ENCODE results near the gene AUTS2.
"Not testable (repeated sequence)": the region's sequence is repeated elsewhere in the genome, so short reads cannot be mapped to it uniquely, and the experiment has no call there.

AUTS2 gene

DNA sequence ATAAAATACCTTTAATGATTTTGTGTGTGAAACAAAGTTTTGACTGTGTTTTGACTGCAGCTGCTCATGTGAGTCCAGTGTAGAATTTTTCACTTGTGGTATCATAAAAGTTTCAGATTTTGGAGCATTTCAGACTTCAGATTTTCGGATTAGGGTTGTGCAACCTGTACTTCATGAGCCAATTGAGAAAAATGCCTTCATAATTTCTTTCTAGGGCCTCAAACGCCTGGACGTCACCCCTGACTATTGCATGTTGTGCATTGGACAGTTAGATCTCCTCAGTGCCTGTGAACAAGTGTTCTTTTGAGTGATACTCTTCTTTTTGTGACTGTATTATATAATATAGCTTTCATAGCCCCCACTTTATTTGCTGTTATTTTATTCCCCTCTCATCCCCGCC lies 161.1 kb downstream of the AUTS2 start:
- no peak for DNase-seq (ENCODE audit: low read depth, low spot score)

DNA sequence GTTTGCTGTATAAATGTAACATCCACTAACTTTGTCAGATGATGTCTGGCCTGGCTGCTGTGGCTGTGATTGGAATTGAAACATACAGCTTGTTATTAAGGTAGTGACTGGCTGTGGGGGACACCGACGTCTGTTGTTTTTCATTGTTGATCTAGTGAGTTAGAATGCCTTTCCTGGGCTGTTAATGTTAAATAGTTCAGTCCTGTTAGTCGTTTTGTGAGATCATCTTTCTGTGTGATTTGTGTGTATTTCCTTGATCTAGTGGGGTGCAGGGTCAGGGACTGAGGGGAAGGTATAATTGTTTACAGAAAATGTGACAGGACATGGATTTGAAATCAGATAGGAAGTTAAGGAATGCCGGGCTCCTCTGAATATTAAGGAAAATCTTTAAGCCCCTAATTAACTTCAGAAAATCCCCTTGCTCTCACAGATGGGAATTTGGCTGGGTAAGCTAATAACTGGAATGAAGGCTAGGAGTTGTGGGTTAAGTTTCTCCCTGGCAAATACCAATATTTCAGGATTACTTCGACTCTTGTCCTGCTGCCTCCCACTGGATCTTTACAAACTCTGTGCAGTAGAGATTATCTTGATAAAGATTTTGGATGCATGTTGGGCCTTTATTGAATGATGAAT lies 163.1 kb downstream of the AUTS2 start:
- DNase-seq (ENCODE audit: low read depth, low spot score) = no peak

GRCh38 chr7:69762821-69763352 lies 164.6 kb downstream of the AUTS2 start:
- no peak for DNase-seq (ENCODE audit: low read depth, low spot score)

GRCh38 chr7:69763513-69763912 lies 165.2 kb downstream of the AUTS2 start:
- DNase-seq (ENCODE audit: low read depth, low spot score) = no peak

DNA sequence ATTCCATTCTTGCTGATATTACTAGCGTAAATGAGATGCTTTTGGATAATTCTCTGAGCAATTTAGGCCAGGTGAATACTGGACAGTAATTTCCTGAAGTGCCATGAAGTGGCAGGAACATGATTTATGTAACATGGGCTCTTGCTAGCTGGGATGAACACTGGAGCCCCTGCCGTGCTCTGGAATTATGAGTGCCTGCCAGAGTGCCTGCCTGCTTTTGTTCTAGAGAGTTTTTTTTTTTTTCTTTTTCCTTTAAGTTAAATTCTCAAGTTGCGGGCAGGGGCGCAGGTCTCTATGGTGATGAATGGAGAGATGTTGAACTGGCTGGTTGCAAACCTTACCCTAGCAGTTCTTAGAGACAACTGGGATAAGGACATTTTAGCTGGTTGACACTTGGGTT lies 165.9 kb downstream of the AUTS2 start:
- DNase-seq (ENCODE audit: low read depth, low spot score) = no peak

DNA sequence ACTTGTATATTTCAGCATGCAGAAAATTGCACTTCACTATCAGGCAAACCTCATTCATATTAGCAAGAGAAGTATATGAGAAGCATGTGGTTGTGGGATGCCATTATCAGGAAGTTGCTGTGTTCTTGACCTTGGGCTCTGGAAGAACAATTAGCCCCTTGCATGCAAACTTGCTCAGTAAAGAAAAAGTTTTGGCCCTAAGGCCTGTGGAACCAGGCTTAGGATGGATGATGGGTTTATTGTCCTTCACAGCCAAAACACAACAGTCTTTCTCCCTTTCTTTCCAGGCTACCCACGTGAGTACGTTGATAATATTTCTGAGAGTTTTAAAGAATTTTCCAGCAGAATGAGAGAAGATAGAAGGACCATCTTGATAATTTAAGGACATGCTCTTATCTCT lies 166.4 kb downstream of the AUTS2 start:
- no peak for DNase-seq (ENCODE audit: low read depth, low spot score)

GRCh38 chr7:69765879-69766278 lies 167.6 kb downstream of the AUTS2 start:
- DNase-seq (ENCODE audit: low read depth, low spot score) = no peak

GRCh38 chr7:69768986-69769595 lies 170.8 kb downstream of the AUTS2 start:
- no peak for DNase-seq (ENCODE audit: low read depth, low spot score)

DNA sequence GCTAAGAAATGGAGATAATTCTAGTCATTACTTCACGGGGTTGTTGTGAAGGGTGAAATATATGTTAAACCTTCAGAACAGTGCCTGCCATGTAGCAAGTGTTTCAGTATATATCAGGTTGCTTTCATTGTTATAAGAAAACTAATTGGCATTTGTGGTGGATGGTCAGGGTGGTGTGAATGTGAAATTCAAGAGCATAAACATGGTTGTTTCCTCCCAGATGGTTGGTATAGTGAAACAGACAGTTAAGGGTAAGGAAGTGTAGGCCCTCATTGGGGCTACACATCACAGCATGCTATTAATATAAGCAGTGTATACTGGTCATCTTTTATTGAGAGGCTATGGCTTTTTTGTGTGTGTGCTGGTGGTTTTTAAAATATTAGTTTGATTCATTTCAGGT lies 171.6 kb downstream of the AUTS2 start:
- DNase-seq (ENCODE audit: low read depth, low spot score) = no peak

- no peak for DNase-seq (ENCODE audit: low read depth, low spot score)
Measured at GRCh38 chr7:69770613-69771012, 172.3 kb downstream of the AUTS2 start.

- DNase-seq (ENCODE audit: low read depth, low spot score) = no peak
Measured at GRCh38 chr7:69772718-69773436, 174.6 kb downstream of the AUTS2 start.

- no peak for DNase-seq (ENCODE audit: low read depth, low spot score)
Measured at GRCh38 chr7:69773535-69774225, 175.4 kb downstream of the AUTS2 start.

DNA sequence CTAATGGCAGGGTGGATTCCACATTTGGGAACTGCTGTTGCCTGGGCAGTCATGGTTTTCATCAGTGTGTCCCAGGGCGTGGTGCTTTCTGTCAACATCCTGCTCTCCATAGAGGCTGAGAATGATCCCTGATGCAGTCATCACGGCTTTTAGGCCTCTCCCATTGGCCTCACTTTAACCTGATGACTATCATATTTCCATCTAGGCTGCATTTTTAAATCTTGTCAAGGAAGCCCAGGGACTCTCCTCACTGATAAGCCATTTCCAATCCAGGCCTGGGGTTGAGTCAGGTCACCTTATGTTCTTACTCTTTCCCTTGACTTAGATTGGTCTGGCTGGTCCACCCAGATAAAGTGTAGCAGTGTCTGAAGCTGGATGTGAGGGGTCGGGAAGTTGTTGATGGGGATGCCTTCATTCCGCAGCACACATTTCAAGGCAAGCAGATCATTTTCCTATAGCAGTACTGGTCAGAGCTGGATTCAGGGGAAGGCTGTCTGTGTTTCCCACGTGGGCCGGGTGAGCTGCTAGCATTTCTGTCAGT lies 177.0 kb downstream of the AUTS2 start:
- no peak for DNase-seq (ENCODE audit: low read depth, low spot score)

DNA sequence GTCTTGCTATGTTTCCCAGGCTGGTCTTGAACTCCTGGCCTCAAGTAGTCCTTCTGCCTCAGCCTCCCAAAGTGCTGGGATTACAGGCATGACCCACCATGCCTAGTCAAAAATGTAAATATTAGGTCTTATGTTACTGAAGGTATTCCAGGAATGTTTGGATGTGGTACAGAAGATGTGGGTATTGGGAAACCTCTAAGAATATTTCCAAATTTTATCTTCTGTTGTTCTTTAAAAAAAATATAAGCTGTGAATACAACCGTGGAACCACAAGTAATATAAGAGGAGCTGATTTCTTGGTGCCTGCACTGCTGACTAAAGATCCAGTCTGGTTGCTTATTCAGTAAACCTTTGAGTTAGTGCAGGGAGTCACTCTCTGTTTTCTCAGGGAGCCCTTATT lies 178.3 kb downstream of the AUTS2 start:
- no peak for DNase-seq (ENCODE audit: low read depth, low spot score)

DNA sequence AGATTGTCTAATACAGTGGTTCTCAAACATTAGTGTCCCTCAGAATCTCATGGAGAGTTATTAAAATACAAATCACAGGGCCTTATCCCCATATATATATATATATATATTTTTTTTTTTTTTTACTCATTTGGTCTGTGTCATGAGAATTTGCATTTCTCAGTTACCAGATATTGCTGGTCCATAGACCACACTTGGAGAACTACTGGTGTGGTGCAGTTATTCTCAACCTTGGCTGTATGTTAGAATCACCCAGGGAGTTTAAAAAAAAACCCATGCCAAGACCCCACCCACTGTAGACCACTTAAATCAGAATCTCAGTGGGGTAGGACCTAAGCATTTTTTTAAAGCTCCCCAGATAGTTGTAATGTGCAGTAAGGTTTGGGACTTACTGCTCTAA lies 179.9 kb downstream of the AUTS2 start:
- no peak for DNase-seq (ENCODE audit: low read depth, low spot score)

DNA sequence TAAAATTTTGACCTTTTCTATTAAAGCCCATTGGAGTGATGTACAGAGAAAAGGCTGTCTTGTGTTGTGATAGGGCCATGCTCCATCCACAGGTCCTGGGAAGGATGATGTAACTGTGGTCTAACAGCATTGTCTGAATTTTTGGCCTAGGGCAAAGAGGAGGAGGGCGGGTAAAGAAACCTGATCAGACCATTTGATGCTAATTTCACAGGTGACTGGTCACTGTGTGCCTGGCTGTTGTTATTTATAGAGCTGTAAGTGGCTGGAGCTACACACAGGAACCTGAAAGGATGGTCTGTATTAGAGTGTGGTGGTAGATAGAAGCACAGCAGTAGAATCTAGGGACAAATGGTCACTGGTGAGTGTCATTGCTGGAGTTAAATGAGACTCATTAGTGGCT lies 182.1 kb downstream of the AUTS2 start:
- DNase-seq (ENCODE audit: low read depth, low spot score) = no peak

DNA sequence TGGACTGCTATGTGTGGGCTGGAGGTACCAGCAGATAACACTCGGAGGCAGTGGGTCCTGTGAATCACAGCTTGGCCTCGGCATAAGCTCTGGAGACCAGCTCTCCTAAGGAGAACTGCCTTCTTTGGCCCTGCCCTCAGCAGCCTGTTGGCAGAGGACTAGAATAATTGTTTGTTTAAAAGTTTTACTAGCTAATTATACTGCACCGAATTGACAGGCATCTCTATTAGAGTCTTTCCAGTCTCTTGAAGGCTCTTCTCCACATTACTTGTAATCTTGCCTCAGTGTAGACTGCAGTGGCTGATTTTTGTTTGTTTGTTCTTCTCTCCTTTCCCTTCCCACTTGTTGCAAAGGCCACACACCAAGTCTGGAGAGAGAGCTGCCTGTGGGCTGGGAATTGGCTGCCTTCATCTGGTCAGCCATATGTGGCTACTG lies 183.2 kb downstream of the AUTS2 start:
- DNase-seq (ENCODE audit: low read depth, low spot score) = no peak

DNA sequence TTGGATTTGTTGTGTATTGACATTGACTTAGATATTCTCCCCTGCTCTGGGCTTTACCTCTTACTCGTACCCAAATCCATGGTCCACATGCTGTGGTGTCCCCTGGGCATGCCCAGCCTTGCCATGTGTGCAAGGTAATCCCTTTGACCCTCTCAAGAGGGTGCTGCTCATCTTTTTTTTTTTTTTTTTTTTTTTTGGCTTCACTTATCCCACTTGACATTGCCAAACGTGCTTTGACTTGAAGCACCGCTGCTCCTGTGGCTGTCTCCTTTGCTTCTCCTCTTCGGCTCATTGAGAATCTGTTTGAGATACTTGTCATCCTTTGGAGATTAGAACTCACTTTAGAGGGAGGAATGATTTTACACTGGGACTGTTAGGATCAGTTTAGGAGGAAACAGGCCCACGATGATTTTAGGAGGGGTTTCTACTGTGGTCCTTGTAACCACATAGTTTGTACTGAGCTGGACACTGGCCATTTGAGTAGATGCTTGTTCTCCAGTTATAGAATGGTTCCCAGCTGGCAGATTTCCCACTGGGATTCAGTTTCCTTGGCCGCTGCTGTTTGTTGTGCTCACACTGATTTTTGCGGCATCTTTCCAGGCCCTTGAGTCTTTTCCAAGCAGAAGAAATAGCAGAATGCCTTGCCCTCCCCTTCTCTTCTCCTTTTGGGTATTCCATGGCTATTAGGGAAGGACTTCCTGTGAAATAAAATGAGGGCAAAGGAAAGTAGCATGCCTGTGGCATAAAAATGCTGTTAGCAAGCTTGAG lies 184.8 kb downstream of the AUTS2 start:
- DNase-seq (ENCODE audit: low read depth, low spot score) = no peak

DNA sequence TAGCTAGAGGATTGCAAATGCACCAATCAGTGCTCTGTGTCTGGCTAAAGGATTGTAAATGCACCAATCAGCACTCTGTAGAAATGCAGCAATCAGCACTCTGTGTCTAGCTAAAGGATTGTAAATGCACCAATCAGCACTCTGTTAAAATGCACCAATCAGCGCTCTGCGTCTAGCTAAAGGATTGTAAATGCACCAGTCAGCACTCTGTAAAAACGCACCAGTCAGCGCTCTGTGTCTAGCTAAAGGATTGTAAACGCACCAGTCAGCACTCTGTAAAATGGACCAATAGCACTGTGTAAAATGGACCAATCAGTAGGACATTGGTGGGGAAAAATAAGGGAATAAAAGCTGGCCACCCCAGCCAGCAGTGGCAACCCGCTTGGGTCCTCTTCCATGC lies 187.9 kb downstream of the AUTS2 start:
- not testable (repeated sequence) for DNase-seq (ENCODE audit: low read depth, low spot score)

- DNase-seq (ENCODE audit: low read depth, low spot score) = no peak
Measured at GRCh38 chr7:69786730-69787395, 188.6 kb downstream of the AUTS2 start.
